Heart right ventricle (tissue), 16 donors: Measurements from ENCODE around the gene POGK. TPM values are rescaled to one million over a fixed set of nuclear protein-coding genes. Genes with fewer than 3 reads are reported as not detected.

Experiments
- ATAC-seq, 8 donors: fragments of 200-7000 bp; cut with Tn5 transposase; one replicate each; pipeline ENCODE4 v1.9.1; 2020; ENCODE audit warnings: mild to moderate bottlenecking in 8 of 8, moderate library complexity in 8 of 8, moderate number of reproducible peaks in 1 of 8
- DNase-seq, 2 donors: peaks; one replicate each; pipeline ENCODE4 v3.0.0-alpha.2; 2020
- H3K27ac ChIP-seq, 10 donors: fragments of 200-600 bp; sonication (generic) in 2 of 10; one replicate each; pipeline versions ENCODE4 v1.5.0 to v1.8.0; 2020 to 2022; ENCODE audit warnings: mild to moderate bottlenecking in 3 of 10
- H3K27me3 ChIP-seq, 7 donors: fragments of 200-600 bp; one replicate each; pipeline ENCODE4 v1.8.0; 2021 to 2022; ENCODE audit warnings: mild to moderate bottlenecking in 2 of 7
- H3K36me3 ChIP-seq, 9 donors: fragments of 200-600 bp; sonication (generic) in 1 of 9; one replicate each; pipeline versions ENCODE4 v1.5.0 to v1.8.0; 2020 to 2022; ENCODE audit warnings: mild to moderate bottlenecking in 2 of 9
- H3K4me1 ChIP-seq, 9 donors: fragments of 200-600 bp; sonication (generic) in 1 of 9; one replicate each; pipeline versions ENCODE4 v1.5.0 to v1.8.0; 2020 to 2022; ENCODE audit warnings: mild to moderate bottlenecking in 4 of 9
- H3K4me3 ChIP-seq, 10 donors: fragments of 200-600 bp; sonication (generic) in 2 of 10; one replicate each; pipeline versions ENCODE4 v1.5.0 to v1.8.0; 2020 to 2022; ENCODE audit warnings: mild to moderate bottlenecking in 7 of 10, moderate library complexity in 2 of 10
- H3K9me3 ChIP-seq, 11 donors: fragments of 200-600 bp in 10 of 11; sonication (generic) in 2 of 11; one replicate each; pipeline versions ENCODE4 v1.5.0 to v1.8.0; 2013 to 2022; ENCODE audit warnings: mild to moderate bottlenecking in 2 of 11, control low read depth in 1 of 11, moderate library complexity in 1 of 11
- CTCF ChIP-seq, 9 donors: fragments of 200-600 bp; sonication (generic) in 2 of 9; IDR thresholded peaks; one replicate each; pipeline versions ENCODE4 v1.5.0 to v1.8.0; 2021 to 2022; ENCODE audit warnings: antibody characterized with exemption in 9 of 9, mild to moderate bottlenecking in 5 of 9, moderate library complexity in 1 of 9
- WGBS, 2 donors: extraction: QIAGEN DNeasy Blood & Tissue Kit; methylation state at CpG; one replicate each; pipeline ENCODE4 v1.1.7; 2013; ENCODE audit warnings: inconsistent platforms in 1 of 2; 5-methylcytosine and 5-hydroxymethylcytosine counted together
- intact Hi-C, 10 donors: fragments of 100-400 bp; cut with DNase I; formaldehyde crosslinking; loops; one replicate each; pipeline versions ENCODE4 v1.11.1 to v1.14.2; 2022
- polyA plus RNA-seq, 2 donors: library from polyadenylated mRNA; stranded (reverse); fragments of 200-250 nt; gene quantifications; one replicate each; pipeline ENCODE4 v1.2.3, GENCODE V29; 2013
- total RNA-seq, 10 donors: library from RNA; stranded (reverse); fragmentation: NEBNext Ultra II Directional in 3 of 10; extraction: Animal tissue kit (Norgen Biotek cat#: 25700) in 3 of 10; gene quantifications; one replicate each; pipeline versions ENCODE4 v1.2.1 to v1.2.4, GENCODE V29; 2021 to 2023
- donor health status: Arrhythmogenic right ventricular cardiomyopathy.
- donor health status: ischemic (EF 13 %, LVEDD 7.1; RV severe dilation, severe dysfunction).
- donor health status: healthy with polysubstance abuse.
- donor health status: DM: no; HTN: yes; CAD: no.
- donor health status: DM: no; HTN: no; CAD: no.
- donor health status: ischemic (EF 25% LVEDD 6.9; RV normal size, moderate dysfunction).
- donor health status: ischemic (EF 25% LVEDD 5.7; RV mildly dilated, moderate dysfunction).
- donor health status: healthy.
- donor health status: DM: yes; HTN: yes; CAD: no.
- donor health status: Ischemic cardiomyopathy.
- donor health status: ischemic (EF 35%, LVEDD 5.7; RV mildly dilated, moderate dysfunction).
- donor health status: nonischemic (EF 11% LVEDD 7.7; RV severe dilation, severe dysfunction).
- donor health status: DM: yes; HTN: yes; CAD: no.
- donor health status: PGD.
- donor health status: ischemic (EF 29% LVEDD 5.4; RV normal size, mild dysfunction).
- donor health status: nonischemic (EF 23%, LVEDD 6.1; RV moderate dilation, normal function).

POGK gene
- total and polyA plus RNA-seq, 12 donors = 5.6 to 19.2 (median 13.3) TPM

- TF ChIP-seq CTCF (IDR thresholded peaks at IDR 0.05) = no peak
- H3K4me3 ChIP-seq = no peak overlapping the region
- no peaks in the 10 kb centered on the region for H3K9me3 ChIP-seq
- H3K4me1 ChIP-seq = no peaks in the 10 kb centered on the region
- no peak for DNase-seq
- H3K27me3 ChIP-seq = peaks cover 0 to 15% (median 8%) of the 10 kb centered on the region in 7 donors
- no peak overlapping the region for H3K27ac ChIP-seq
- intact Hi-C loops = loop anchor here in 1 of 10 donors (5.0 kb wide), 1 partner anchor 168 kb away; no protein-coding TSS in a partner anchor
- H3K36me3 ChIP-seq = no peaks in the 10 kb centered on the region
- no peak for ATAC-seq
Observed at GRCh38 chr1:166889776-166890175, 50.5 kb downstream of the POGK start.

GRCh38 chr1:166895766-166896165, 56.5 kb downstream of the POGK start:
- Histone ChIP-seq H3K9me3 (peaks cover 0 to 12% (median 0%) of the 10 kb centered on the region in 11 donors), H3K27me3 (no peaks in the 10 kb centered on the region), H3K4me3 (no peak overlapping the region), H3K4me1 (peaks cover 0 to 4% (median 0%) of the 10 kb centered on the region in 9 donors), H3K36me3 (no peaks in the 10 kb centered on the region), H3K27ac (no peak overlapping the region)
- intact Hi-C loops = no loop called here
- TF ChIP-seq CTCF (IDR thresholded peaks at IDR 0.05) = no peak
- no peak for ATAC-seq
- no peak for DNase-seq
- 61 to 64% methylated on average over 4 of the region's 4 CpGs for whole genome bisulfite sequencing, 2 donors

GRCh38 chr1:166899769-166900168, 60.5 kb downstream of the POGK start:
- DNase-seq = no peak
- TF ChIP-seq CTCF (IDR thresholded peaks at IDR 0.05) = no peak
- no peak overlapping the region for H3K4me3 ChIP-seq
- H3K27ac ChIP-seq = no peak overlapping the region
- peaks cover 0 to 12% (median 0%) of the 10 kb centered on the region in 11 donors for H3K9me3 ChIP-seq
- H3K36me3 ChIP-seq = no peaks in the 10 kb centered on the region
- H3K27me3 ChIP-seq = no peaks in the 10 kb centered on the region
- ATAC-seq = no peak
- peaks cover 0 to 15% (median 0%) of the 10 kb centered on the region in 9 donors for H3K4me1 ChIP-seq
- intact Hi-C loops = no loop called here

- Histone ChIP-seq H3K27me3 (no peaks in the 10 kb centered on the region), H3K4me3 (no peak overlapping the region), H3K27ac (no peak overlapping the region), H3K4me1 (peaks cover 0 to 15% (median 0%) of the 10 kb centered on the region in 9 donors), H3K9me3 (peaks cover 0 to 12% (median 0%) of the 10 kb centered on the region in 11 donors), H3K36me3 (no peaks in the 10 kb centered on the region)
- ATAC-seq (peak in 1 of 8 donors; percentile 57), DNase-seq (no peak)
- intact Hi-C loops = no loop called here
- WGBS, 2 donors = 5 to 21% methylated on average over 4 of the region's 4 CpGs
- TF ChIP-seq CTCF (IDR thresholded peaks at IDR 0.05) = no peak
Observed at GRCh38 chr1:166900987-166901386, 61.7 kb downstream of the POGK start.
